Calu3 (cell line): Measurements from ENCODE around the gene SLC12A4. TPM values are rescaled to one million over a fixed set of nuclear protein-coding genes. Genes with fewer than 3 reads are reported as not detected.

ENCODE experiments used
- BruUV-seq: library from RNA; stranded (reverse); fragments of 400-500 nt; replicated peaks from 2 replicates; lab custom pipeline; 2021; lab: Mats Ljungman, UMichigan
- CTCF ChIA-PET: fragments of 300-600 bp; sonication (Branson Sonifier 250); formaldehyde crosslinking; loops from one replicate; lab custom pipeline; 2022; ENCODE audit warnings: antibody characterized with exemption; lab: Charles Lee
- DNase-seq: peaks from one replicate; pipeline ENCODE4 v3.0.0; 2022
- H3K27ac Mint-ChIP-seq: one replicate; pipeline ENCODE4 v1.8.0; 2022; ENCODE audit warnings: mixed read lengths; ENCODE audit not compliant: unreplicated experiment
- H3K27me3 Mint-ChIP-seq: one replicate; pipeline ENCODE4 v1.8.0; 2022; ENCODE audit warnings: mixed read lengths; ENCODE audit not compliant: unreplicated experiment
- H3K36me3 Mint-ChIP-seq: one replicate; pipeline ENCODE4 v1.8.0; 2022; ENCODE audit warnings: mild to moderate bottlenecking, moderate library complexity, mixed read lengths; ENCODE audit not compliant: insufficient read depth, unreplicated experiment
- H3K4me1 Mint-ChIP-seq: one replicate; pipeline ENCODE4 v1.8.0; 2022; ENCODE audit warnings: mild to moderate bottlenecking, low read depth, mixed read lengths; ENCODE audit not compliant: unreplicated experiment
- H3K4me3 Mint-ChIP-seq: one replicate; pipeline ENCODE4 v1.8.0; 2022; ENCODE audit warnings: mild to moderate bottlenecking, low read depth, moderate library complexity, mixed read lengths; ENCODE audit not compliant: unreplicated experiment
- H3K9me3 Mint-ChIP-seq: one replicate; pipeline ENCODE4 v1.8.0; 2022; ENCODE audit warnings: low read depth, mixed read lengths; ENCODE audit not compliant: unreplicated experiment
- intact Hi-C: fragments of 100-400 bp; cut with micrococcal nuclease; formaldehyde crosslinking; loops from one replicate; pipeline ENCODE4 v1.10.0; 2022; ENCODE audit not compliant: unreplicated experiment
- total RNA-seq: library from RNA; stranded (reverse); gene quantifications from 2 replicates; pipeline ENCODE4 v1.2.3, GENCODE V29; 2022
- TF ChIP-seq, protein P1 (sequence below): fragments of 200-600 bp; IDR thresholded peaks from one replicate; pipeline ENCODE4 v1.8.0; 2022; ENCODE audit warnings: antibody characterized with exemption; ENCODE audit not compliant: unreplicated experiment

The SLC12A4 gene
- total RNA-seq, 1 experiment from 2014 or later: 38.0 TPM

DNA sequence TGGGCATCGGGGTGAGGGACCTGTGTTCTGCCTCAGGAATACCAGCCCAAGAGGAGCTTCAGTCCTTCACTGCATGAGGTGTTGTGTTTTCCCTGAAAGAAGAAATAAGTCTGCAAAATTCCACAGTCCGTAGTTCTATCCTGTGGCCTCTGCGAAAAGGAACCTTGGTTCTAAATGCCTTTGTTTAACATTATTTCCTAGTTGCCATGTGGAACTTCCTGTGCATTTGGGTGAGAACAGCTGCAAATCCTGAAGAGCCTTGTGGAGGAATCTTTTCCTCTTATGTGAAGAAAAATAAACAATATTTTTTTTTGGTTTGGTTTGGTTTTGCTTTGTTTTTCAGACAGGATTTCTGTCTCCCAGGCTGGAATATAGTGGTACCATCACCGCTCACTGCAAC, 65.6 kb downstream of the SLC12A4 start:
- intact Hi-C loops: no loop called here
- CTCF ChIA-PET: no interaction called here
- peaks cover 7% of the 10 kb centered on the region for H3K4me1 Mint-ChIP-seq
- peaks cover 13% of the 10 kb centered on the region for H3K36me3 Mint-ChIP-seq
- no peak for DNase-seq
- no peak overlapping the region for H3K4me3 Mint-ChIP-seq
- no peaks in the 10 kb centered on the region for H3K27me3 Mint-ChIP-seq
- H3K9me3 Mint-ChIP-seq: no peaks in the 10 kb centered on the region
- H3K27ac Mint-ChIP-seq: no peak overlapping the region
- BruUV-seq: no TSS peak
- TF ChIP-seq, protein P1, sequence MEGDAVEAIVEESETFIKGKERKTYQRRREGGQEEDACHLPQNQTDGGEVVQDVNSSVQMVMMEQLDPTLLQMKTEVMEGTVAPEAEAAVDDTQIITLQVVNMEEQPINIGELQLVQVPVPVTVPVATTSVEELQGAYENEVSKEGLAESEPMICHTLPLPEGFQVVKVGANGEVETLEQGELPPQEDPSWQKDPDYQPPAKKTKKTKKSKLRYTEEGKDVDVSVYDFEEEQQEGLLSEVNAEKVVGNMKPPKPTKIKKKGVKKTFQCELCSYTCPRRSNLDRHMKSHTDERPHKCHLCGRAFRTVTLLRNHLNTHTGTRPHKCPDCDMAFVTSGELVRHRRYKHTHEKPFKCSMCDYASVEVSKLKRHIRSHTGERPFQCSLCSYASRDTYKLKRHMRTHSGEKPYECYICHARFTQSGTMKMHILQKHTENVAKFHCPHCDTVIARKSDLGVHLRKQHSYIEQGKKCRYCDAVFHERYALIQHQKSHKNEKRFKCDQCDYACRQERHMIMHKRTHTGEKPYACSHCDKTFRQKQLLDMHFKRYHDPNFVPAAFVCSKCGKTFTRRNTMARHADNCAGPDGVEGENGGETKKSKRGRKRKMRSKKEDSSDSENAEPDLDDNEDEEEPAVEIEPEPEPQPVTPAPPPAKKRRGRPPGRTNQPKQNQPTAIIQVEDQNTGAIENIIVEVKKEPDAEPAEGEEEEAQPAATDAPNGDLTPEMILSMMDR: no peak

DNA sequence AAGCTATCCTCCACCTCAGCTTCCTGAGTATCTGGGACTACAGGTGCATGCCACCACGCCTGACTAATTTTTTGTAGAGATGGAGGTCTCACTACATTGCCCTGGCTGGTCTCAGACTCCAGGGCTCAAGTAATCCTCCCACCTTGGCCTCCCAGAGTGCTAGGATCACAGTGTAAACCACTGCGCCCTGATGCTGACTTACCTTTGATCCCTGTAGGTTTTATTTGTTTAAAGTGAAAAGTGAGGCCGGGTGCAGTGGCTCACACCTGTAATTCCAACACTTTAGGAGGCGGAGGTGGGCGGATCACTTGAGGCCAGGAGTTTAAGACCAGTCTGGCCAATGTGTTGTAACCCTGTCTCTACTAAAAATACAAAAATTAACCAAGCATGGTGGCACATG, 66.7 kb downstream of the SLC12A4 start:
- intact Hi-C loops: no loop called here
- H3K36me3 Mint-ChIP-seq: peaks cover 13% of the 10 kb centered on the region
- CTCF ChIA-PET: no interaction called here
- no peaks in the 10 kb centered on the region for H3K27me3 Mint-ChIP-seq
- H3K9me3 Mint-ChIP-seq: no peaks in the 10 kb centered on the region
- TF ChIP-seq, protein P1: no peak
- DNase-seq: no peak
- no TSS peak for BruUV-seq
- no peak overlapping the region for H3K27ac Mint-ChIP-seq
- no peak overlapping the region for H3K4me3 Mint-ChIP-seq
- peaks cover 7% of the 10 kb centered on the region for H3K4me1 Mint-ChIP-seq

DNA sequence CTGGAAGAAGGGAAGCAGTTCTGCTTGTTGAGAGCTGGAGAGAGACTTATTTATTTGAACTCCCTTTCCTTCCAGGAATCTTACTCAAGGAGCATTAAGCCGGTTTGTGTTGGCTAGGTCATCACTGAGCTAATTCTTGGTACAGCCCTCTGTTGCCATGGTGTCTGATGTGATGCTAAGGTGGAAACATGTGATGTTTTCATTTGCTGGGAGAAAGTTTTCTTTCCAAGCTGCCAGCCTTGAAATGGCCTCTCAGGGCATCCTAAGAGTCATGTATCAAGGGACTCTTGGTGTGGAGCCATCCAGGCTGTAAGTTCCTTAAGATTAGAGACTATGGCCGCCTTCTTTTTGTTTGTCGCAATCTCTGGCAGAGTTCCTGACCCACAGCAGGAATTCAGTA, 71.2 kb downstream of the SLC12A4 start:
- peaks cover 10% of the 10 kb centered on the region for H3K4me1 Mint-ChIP-seq
- BruUV-seq: no TSS peak
- H3K27ac Mint-ChIP-seq: no peak overlapping the region
- no peak for DNase-seq
- no peak overlapping the region for H3K4me3 Mint-ChIP-seq
- CTCF ChIA-PET: no interaction called here
- peaks cover 32% of the 10 kb centered on the region for H3K36me3 Mint-ChIP-seq
- H3K9me3 Mint-ChIP-seq: no peaks in the 10 kb centered on the region
- TF ChIP-seq, protein P1: no peak
- no peaks in the 10 kb centered on the region for H3K27me3 Mint-ChIP-seq
- intact Hi-C loops: no loop called here

DNA sequence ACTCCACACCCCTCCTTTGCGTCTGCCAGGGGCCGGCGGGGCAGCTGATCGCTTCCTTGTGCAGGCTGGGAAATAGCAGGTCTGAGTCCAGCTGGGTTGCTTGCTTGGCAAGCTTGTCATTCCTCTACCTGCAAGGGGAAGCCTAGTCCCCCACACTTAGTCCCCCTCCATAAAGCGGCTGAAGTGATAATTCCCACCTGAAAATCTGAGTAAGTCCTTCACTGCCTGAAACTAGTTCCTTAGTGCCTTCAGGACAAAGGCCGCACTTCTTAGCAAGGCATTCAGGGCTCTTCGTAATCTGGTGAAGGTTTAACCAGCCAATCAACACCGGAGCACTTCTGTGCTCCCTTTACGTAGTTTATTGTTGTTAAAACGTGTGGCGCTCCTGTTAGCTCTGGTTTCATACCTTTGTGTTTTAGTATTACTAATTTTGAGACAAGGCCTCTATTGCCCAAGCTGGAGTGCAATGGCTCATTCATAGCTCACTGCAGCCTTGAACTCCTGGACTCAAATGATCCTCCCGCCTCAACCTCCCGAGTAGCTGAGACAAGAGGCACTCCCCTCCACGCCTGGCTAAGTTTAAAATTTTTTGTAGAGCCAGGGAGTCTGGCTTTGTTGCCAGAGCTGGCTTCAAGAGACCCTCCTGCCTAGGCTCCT, 74.6 kb downstream of the SLC12A4 start:
- H3K9me3 Mint-ChIP-seq: no peaks in the 10 kb centered on the region

More for the DNA sequence above, 74.6 kb downstream of the SLC12A4 start:
- Mint-ChIP-seq H3K27me3 (no peaks in the 10 kb centered on the region), H3K4me3 (peak overlapping the region; percentile 99), H3K36me3 (peaks cover 27% of the 10 kb centered on the region), H3K4me1 (peaks cover 10% of the 10 kb centered on the region), H3K27ac (peak overlapping the region; percentile 95)
- intact Hi-C loops: no loop called here
- TF ChIP-seq, protein P1: no peak
- BruUV-seq: TSS peak; percentile 34
- no peak for DNase-seq
- CTCF ChIA-PET: interaction anchor here (2.0 kb wide), 1 partner anchor 10 kb away, joined by 5 read pairs; no protein-coding TSS in a partner anchor

Other genes with a start within 250 kb of the SLC12A4 start
- 23.9 and 25.6 TPM in 2 replicates for gene GFOD2, start 249.3 kb downstream of the SLC12A4 start, total RNA-seq
- 25.5 and 28.2 TPM in 2 replicates for gene RANBP10, start 162.1 kb downstream of the SLC12A4 start, total RNA-seq
- gene TSNAXIP1, start 161.7 kb downstream of the SLC12A4 start, total RNA-seq: 1.0 and 1.3 TPM in 2 replicates
- 38.3 and 39.1 TPM in 2 replicates for gene THAP11, start 126.3 kb downstream of the SLC12A4 start, total RNA-seq
- 210 and 224 TPM in 2 replicates for gene NUTF2, start 121.7 kb downstream of the SLC12A4 start, total RNA-seq
- 46.8 and 54.3 TPM in 2 replicates for gene CENPT, start 120.9 kb downstream of the SLC12A4 start, total RNA-seq
- 85.8 and 88.1 TPM in 2 replicates for gene EDC4, start 95.6 kb downstream of the SLC12A4 start, total RNA-seq
- gene NRN1L, start 83.8 kb downstream of the SLC12A4 start, total RNA-seq: not detected in 2 replicates
- gene PSKH1, start 75.4 kb downstream of the SLC12A4 start, total RNA-seq: 41.7 and 49.4 TPM in 2 replicates
- gene CTRL, start 36.8 kb downstream of the SLC12A4 start, total RNA-seq: 2.6 and 3.4 TPM in 2 replicates
- gene PSMB10, start 31.8 kb downstream of the SLC12A4 start, total RNA-seq: 79.3 and 103 TPM in 2 replicates
- gene LCAT, start 24.5 kb downstream of the SLC12A4 start, total RNA-seq: 14.7 and 15.2 TPM in 2 replicates
- gene DPEP3, start 11.9 kb upstream of the SLC12A4 start, total RNA-seq: not detected in 2 replicates
- gene DPEP2, start 30.8 kb upstream of the SLC12A4 start, total RNA-seq: not detected in 2 replicates
- not detected in 2 replicates for gene DPEP2NB, start 47.3 kb upstream of the SLC12A4 start, total RNA-seq
- gene DDX28, start 54.6 kb upstream of the SLC12A4 start, total RNA-seq: 16.8 and 21.5 TPM in 2 replicates
- gene DUS2, start 54.6 kb upstream of the SLC12A4 start, total RNA-seq: 31.7 and 33.5 TPM in 2 replicates
- gene NFATC3, start 116.7 kb upstream of the SLC12A4 start, total RNA-seq: 39.3 and 39.9 TPM in 2 replicates